HL-60 (cell line): ENCODE results near the gene PRPF18.

Experiments used
- GABPA ChIP-seq: IDR thresholded peaks from 2 replicates; pipeline ENCODE4 v1.6.1; 2012; ENCODE audit warnings: low read depth
- TF ChIP-seq, protein P1 (sequence below): IDR thresholded peaks from one replicate; pipeline ENCODE4 v1.5.1; 2011; ENCODE audit warnings: low read length, control low read depth, inconsistent platforms; ENCODE audit not compliant: insufficient read depth
- TF ChIP-seq, protein P2 (sequence below): IDR thresholded peaks from 2 replicates; pipeline ENCODE4 v1.6.1; 2012; ENCODE audit warnings: low read depth; ENCODE audit not compliant: insufficient replicate concordance

DNA sequence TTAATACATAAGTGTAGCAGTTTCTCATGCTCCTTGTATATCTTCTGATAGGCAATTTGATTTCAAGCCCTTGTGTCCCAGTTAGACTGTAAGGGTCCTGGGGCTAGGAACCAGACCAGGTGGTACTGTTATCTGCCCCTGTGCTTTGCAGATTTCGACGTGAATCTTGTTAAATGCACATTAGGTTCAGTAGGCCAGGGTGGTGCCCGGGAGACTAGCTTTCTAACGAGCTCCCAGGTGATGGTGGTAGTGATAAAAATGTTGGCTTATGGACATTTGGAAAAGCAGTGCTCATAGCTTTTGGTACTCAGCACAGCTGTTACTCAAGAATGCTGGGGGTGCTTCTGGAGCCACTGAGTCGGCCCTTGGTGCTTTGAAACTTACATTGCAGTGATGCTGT is 64.2 kb downstream of the PRPF18 start:
- TF ChIP-seq, protein P1, sequence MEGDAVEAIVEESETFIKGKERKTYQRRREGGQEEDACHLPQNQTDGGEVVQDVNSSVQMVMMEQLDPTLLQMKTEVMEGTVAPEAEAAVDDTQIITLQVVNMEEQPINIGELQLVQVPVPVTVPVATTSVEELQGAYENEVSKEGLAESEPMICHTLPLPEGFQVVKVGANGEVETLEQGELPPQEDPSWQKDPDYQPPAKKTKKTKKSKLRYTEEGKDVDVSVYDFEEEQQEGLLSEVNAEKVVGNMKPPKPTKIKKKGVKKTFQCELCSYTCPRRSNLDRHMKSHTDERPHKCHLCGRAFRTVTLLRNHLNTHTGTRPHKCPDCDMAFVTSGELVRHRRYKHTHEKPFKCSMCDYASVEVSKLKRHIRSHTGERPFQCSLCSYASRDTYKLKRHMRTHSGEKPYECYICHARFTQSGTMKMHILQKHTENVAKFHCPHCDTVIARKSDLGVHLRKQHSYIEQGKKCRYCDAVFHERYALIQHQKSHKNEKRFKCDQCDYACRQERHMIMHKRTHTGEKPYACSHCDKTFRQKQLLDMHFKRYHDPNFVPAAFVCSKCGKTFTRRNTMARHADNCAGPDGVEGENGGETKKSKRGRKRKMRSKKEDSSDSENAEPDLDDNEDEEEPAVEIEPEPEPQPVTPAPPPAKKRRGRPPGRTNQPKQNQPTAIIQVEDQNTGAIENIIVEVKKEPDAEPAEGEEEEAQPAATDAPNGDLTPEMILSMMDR, result no peak
- TF ChIP-seq, protein P2, sequence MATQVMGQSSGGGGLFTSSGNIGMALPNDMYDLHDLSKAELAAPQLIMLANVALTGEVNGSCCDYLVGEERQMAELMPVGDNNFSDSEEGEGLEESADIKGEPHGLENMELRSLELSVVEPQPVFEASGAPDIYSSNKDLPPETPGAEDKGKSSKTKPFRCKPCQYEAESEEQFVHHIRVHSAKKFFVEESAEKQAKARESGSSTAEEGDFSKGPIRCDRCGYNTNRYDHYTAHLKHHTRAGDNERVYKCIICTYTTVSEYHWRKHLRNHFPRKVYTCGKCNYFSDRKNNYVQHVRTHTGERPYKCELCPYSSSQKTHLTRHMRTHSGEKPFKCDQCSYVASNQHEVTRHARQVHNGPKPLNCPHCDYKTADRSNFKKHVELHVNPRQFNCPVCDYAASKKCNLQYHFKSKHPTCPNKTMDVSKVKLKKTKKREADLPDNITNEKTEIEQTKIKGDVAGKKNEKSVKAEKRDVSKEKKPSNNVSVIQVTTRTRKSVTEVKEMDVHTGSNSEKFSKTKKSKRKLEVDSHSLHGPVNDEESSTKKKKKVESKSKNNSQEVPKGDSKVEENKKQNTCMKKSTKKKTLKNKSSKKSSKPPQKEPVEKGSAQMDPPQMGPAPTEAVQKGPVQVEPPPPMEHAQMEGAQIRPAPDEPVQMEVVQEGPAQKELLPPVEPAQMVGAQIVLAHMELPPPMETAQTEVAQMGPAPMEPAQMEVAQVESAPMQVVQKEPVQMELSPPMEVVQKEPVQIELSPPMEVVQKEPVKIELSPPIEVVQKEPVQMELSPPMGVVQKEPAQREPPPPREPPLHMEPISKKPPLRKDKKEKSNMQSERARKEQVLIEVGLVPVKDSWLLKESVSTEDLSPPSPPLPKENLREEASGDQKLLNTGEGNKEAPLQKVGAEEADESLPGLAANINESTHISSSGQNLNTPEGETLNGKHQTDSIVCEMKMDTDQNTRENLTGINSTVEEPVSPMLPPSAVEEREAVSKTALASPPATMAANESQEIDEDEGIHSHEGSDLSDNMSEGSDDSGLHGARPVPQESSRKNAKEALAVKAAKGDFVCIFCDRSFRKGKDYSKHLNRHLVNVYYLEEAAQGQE, result no peak
- no peak for TF ChIP-seq GABPA
